Endodermal cell (in vitro differentiated cells): ENCODE results near the gene DQX1. TPM values are rescaled to one million over a fixed set of nuclear protein-coding genes. Genes with fewer than 3 reads are reported as not detected.

Experiments used
- DNase-seq: peaks from one replicate; pipeline ENCODE4 v3.0.0-alpha.2; 2017
- H3K27ac ChIP-seq: 2 replicates; pipeline ENCODE4 v1.5.1; 2013; ENCODE audit warnings: mild to moderate bottlenecking, low read depth, low read length, moderate library complexity
- H3K27me3 ChIP-seq: 2 replicates; pipeline ENCODE4 v1.6.1; 2013; ENCODE audit warnings: mild to moderate bottlenecking, low read length, moderate library complexity; ENCODE audit not compliant: insufficient read depth, control insufficient read depth, poor library complexity, severe bottlenecking
- H3K36me3 ChIP-seq: 2 replicates; pipeline ENCODE4 v1.7.0; 2013; ENCODE audit warnings: mild to moderate bottlenecking, low read length, moderate library complexity; ENCODE audit not compliant: control insufficient read depth, insufficient read depth
- H3K4me1 ChIP-seq: one replicate; pipeline ENCODE4 v1.7.0; 2013; ENCODE audit warnings: low read length; ENCODE audit not compliant: control insufficient read depth, insufficient read depth
- H3K4me3 ChIP-seq: 2 replicates; pipeline ENCODE4 v1.5.1; 2013; ENCODE audit warnings: mild to moderate bottlenecking, low read length, moderate library complexity
- H3K9ac ChIP-seq: 2 replicates; pipeline ENCODE4 v1.6.1; 2013; ENCODE audit warnings: mild to moderate bottlenecking, low read length, moderate library complexity; ENCODE audit not compliant: poor library complexity, severe bottlenecking; ENCODE audit errors: extremely low read depth
- H3K9me3 ChIP-seq: 2 replicates; pipeline ENCODE4 v1.6.1; 2013; ENCODE audit warnings: mild to moderate bottlenecking, low read length, moderate library complexity; ENCODE audit not compliant: control insufficient read depth
- H3K27ac Mint-ChIP-seq: 2 replicates; pipeline ENCODE4 v1.8.0; 2020; ENCODE audit warnings: mixed read lengths
- H3K27me3 Mint-ChIP-seq: 2 replicates; pipeline ENCODE4 v1.8.0; 2021; ENCODE audit warnings: mild to moderate bottlenecking, mixed read lengths; ENCODE audit not compliant: insufficient read depth
- H3K36me3 Mint-ChIP-seq: 2 replicates; pipeline ENCODE4 v1.8.0; 2020; ENCODE audit warnings: low read depth, mixed read lengths
- H3K4me1 Mint-ChIP-seq: 2 replicates; pipeline ENCODE4 v1.8.0; 2020; ENCODE audit warnings: mixed read lengths
- H3K4me3 Mint-ChIP-seq: 2 replicates; pipeline ENCODE4 v1.8.0; 2020; ENCODE audit warnings: mild to moderate bottlenecking, moderate library complexity, mixed read lengths
- H3K9me3 Mint-ChIP-seq: 2 replicates; pipeline ENCODE4 v1.8.0; 2020; ENCODE audit warnings: mild to moderate bottlenecking, mixed read lengths
- WGBS, 2 experiments: methylation state at CpG; one replicate each; pipeline versions ENCODE4 v1.1.5 to v1.1.7; 2013; ENCODE audit warnings: missing lambda C conversion rate in 2 of 2, mixed read lengths in 1 of 2; ENCODE audit not compliant: insufficient coverage in 1 of 2, insufficient read length in 1 of 2; 5-methylcytosine and 5-hydroxymethylcytosine counted together
- total RNA-seq, 2 donors: library from RNA; stranded (reverse); fragmentation: NEBNext Ultra II Directional in 1 of 2; extraction: Animal tissue kit (Norgen Biotek cat#: 25700) in 1 of 2; gene quantifications; 2 replicates in 1 of 2; 3 replicates in 1 of 2; pipeline ENCODE4 v1.2.1, GENCODE V29; 2021
- TF ChIP-seq, protein P1 (sequence below): fragments of 200-600 bp; sonication (generic); conservative IDR thresholded peaks from 2 replicates; pipeline ENCODE4 v1.5.0; 2021; ENCODE audit warnings: antibody characterized with exemption, mild to moderate bottlenecking

Gene DQX1
- total RNA-seq, 2 donors from 2014 or later: 0.93 to 1.1 TPM

GRCh38 chr2:74515271-74515980, 10.6 kb downstream of the DQX1 start:
- H3K9ac ChIP-seq: no peak overlapping the region
- peaks cover 2% of the 10 kb centered on the region for H3K36me3 Mint-ChIP-seq
- H3K36me3 ChIP-seq: no peaks in the 10 kb centered on the region
- H3K9me3 Mint-ChIP-seq: peaks cover 9% of the 10 kb centered on the region
- peaks cover 9% of the 10 kb centered on the region for H3K9me3 ChIP-seq
- peaks cover 3% of the 10 kb centered on the region for H3K4me1 ChIP-seq
- no peak overlapping the region for H3K27ac Mint-ChIP-seq
- H3K27ac ChIP-seq: no peak overlapping the region
- DNase-seq: peak; percentile 85
- TF ChIP-seq, protein P1, sequence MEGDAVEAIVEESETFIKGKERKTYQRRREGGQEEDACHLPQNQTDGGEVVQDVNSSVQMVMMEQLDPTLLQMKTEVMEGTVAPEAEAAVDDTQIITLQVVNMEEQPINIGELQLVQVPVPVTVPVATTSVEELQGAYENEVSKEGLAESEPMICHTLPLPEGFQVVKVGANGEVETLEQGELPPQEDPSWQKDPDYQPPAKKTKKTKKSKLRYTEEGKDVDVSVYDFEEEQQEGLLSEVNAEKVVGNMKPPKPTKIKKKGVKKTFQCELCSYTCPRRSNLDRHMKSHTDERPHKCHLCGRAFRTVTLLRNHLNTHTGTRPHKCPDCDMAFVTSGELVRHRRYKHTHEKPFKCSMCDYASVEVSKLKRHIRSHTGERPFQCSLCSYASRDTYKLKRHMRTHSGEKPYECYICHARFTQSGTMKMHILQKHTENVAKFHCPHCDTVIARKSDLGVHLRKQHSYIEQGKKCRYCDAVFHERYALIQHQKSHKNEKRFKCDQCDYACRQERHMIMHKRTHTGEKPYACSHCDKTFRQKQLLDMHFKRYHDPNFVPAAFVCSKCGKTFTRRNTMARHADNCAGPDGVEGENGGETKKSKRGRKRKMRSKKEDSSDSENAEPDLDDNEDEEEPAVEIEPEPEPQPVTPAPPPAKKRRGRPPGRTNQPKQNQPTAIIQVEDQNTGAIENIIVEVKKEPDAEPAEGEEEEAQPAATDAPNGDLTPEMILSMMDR: peak; percentile 25
- H3K27me3 Mint-ChIP-seq: peaks cover 96% of the 10 kb centered on the region
- no peak overlapping the region for H3K4me3 ChIP-seq
- peak overlapping the region; percentile 44 for H3K4me3 Mint-ChIP-seq
- WGBS, 2 experiments: 7 to 8% methylated on average over 24 to 60 of the region's 60 CpGs
- H3K27me3 ChIP-seq: peaks cover 100% of the 10 kb centered on the region
- H3K4me1 Mint-ChIP-seq: peaks cover 9% of the 10 kb centered on the region

- peaks cover 100% of the 10 kb centered on the region for H3K27me3 ChIP-seq
- no peak within 1 kb of the TSS for H3K4me3 ChIP-seq
- Mint-ChIP-seq H3K9me3 (peaks cover 9% of the 10 kb centered on the region), H3K4me3 (peak within 1 kb of the TSS; percentile 44), H3K27ac (no peak within 1 kb of the TSS), H3K4me1 (peaks cover 9% of the 10 kb centered on the region), H3K36me3 (peaks cover 2% of the 10 kb centered on the region), H3K27me3 (peaks cover 96% of the 10 kb centered on the region)
- H3K9ac ChIP-seq: no peak within 1 kb of the TSS
- no peak within 1 kb of the TSS for H3K27ac ChIP-seq
- H3K9me3 ChIP-seq: peaks cover 9% of the 10 kb centered on the region
- DNase-seq: peak; percentile 76
- WGBS, 2 experiments: 3 to 5% methylated on average over 16 to 82 of the region's 82 CpGs
- peaks cover 3% of the 10 kb centered on the region for H3K4me1 ChIP-seq
- TF ChIP-seq, protein P1: no peak
- no peaks in the 10 kb centered on the region for H3K36me3 ChIP-seq
Observed at GRCh38 chr2:74514368-74515270, 11.4 kb downstream of the DQX1 start, which contains the start of gene TLX2. TLX2 (plus strand) TSS chr2:74514450; CDS start chr2:74514807, 357 bp downstream.

DNA sequence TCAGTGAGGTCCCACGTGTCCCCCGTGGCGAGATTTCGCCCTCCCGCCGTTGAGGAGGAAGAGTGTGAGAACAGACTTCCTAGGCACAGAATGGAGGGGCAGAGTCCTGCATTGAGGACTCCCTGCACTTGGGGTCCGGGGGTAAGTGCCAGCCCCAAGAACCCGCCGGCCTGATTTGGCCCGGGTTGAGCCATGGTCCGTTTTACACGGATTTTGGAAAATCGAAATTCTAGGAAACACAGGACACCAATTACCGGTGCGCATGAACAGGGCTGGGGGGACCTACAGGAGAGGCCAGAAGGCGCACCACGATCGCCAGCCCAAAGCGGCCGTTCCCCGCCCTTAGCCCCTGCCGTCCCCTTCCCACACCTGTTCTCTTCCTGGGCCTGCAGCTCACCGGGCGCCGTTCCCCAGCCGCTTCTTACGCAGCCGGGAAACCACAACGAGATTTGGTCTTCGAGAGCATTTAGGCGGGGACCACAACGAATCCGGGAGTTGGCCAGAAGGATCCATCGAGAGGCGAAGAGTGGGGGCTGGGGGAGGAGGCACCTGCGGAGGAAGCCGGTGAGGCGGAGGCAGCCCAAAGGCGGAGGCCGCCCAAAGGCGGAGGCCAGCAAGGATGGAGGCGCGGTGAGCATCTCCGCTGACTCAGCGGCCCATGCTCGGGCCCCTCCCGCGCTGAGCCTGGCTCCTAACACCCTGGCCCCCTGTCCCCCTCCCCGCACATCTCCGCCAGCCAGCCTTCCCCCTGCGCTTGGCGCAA, 12.2 kb downstream of the DQX1 start:
- peaks cover 93% of the 10 kb centered on the region for H3K27me3 ChIP-seq
- WGBS, 2 experiments: 2 to 3% methylated on average over 9 to 52 of the region's 52 CpGs
- H3K4me1 ChIP-seq: peaks cover 3% of the 10 kb centered on the region
- no peak overlapping the region for H3K27ac ChIP-seq
- no peak overlapping the region for H3K4me3 ChIP-seq
- Mint-ChIP-seq H3K36me3 (peaks cover 2% of the 10 kb centered on the region), H3K27me3 (peaks cover 89% of the 10 kb centered on the region), H3K9me3 (peaks cover 9% of the 10 kb centered on the region), H3K4me1 (peaks cover 10% of the 10 kb centered on the region), H3K27ac (no peak overlapping the region), H3K4me3 (peak overlapping the region; percentile 42)
- peak; percentile 71 for DNase-seq
- H3K36me3 ChIP-seq: no peaks in the 10 kb centered on the region
- peaks cover 9% of the 10 kb centered on the region for H3K9me3 ChIP-seq
- no peak overlapping the region for H3K9ac ChIP-seq
- TF ChIP-seq, protein P1: no peak
